HepG2 (cell line): ENCODE results near the gene GPS2. TPM values are rescaled to one million over a fixed set of nuclear protein-coding genes. Genes with fewer than 3 reads are reported as not detected.

Experiments used
- FOSL2 ChIP-seq: sonication (generic); formaldehyde crosslinking; IDR thresholded peaks from 2 replicates; pipeline ENCODE4 v1.4.0; 2020; ENCODE audit warnings: missing genetic modification reagents
- FOXK2 ChIP-seq: fragments of 450-650 bp; IDR thresholded peaks from 2 replicates; pipeline ENCODE4 v1.6.1; 2016
- GZF1 ChIP-seq: sonication (generic); formaldehyde crosslinking; IDR thresholded peaks from 2 replicates; pipeline ENCODE4 v1.5.1; 2020; ENCODE audit warnings: mild to moderate bottlenecking, missing genetic modification reagents
- KDM1A ChIP-seq: IDR thresholded peaks from 2 replicates; pipeline ENCODE4 v1.6.1; 2016; ENCODE audit warnings: missing compliant biosample characterization
- KMT2B ChIP-seq: IDR thresholded peaks from 2 replicates; pipeline ENCODE4 v1.6.1; 2016; ENCODE audit warnings: missing genetic modification reagents, missing compliant biosample characterization
- RXRA ChIP-seq: sonication (generic); formaldehyde crosslinking; IDR thresholded peaks from 2 replicates; pipeline ENCODE4 v1.5.1; 2020; ENCODE audit warnings: missing genetic modification reagents
- TMF1 ChIP-seq: sonication (generic); formaldehyde crosslinking; IDR thresholded peaks from 2 replicates; pipeline ENCODE4 v1.8.1; 2022; ENCODE audit warnings: low read depth, missing genetic modification reagents
- ZEB1 ChIP-seq: IDR thresholded peaks from 2 replicates; pipeline ENCODE4 v1.6.1; 2012; ENCODE audit warnings: mild to moderate bottlenecking, low read depth, inconsistent platforms; ENCODE audit not compliant: insufficient replicate concordance
- ZFP36L2 ChIP-seq: sonication (generic); formaldehyde crosslinking; IDR thresholded peaks from 2 replicates; pipeline ENCODE4 v1.4.0; 2020; ENCODE audit warnings: missing genetic modification reagents
- ZKSCAN1 ChIP-seq: fragments of 150-350 bp; IDR thresholded peaks from 2 replicates; pipeline ENCODE4 v1.6.1; 2014; ENCODE audit warnings: low read length
- ZNF232 ChIP-seq: sonication (generic); formaldehyde crosslinking; IDR thresholded peaks from 2 replicates; pipeline ENCODE4 v1.4.0; 2020; ENCODE audit warnings: missing genetic modification reagents, borderline replicate concordance
- ZNF350 ChIP-seq: sonication (generic); formaldehyde crosslinking; IDR thresholded peaks from 2 replicates; pipeline ENCODE4 v1.4.0; 2020; ENCODE audit warnings: mild to moderate bottlenecking, low read depth, missing genetic modification reagents, borderline replicate concordance
- ZNF382 ChIP-seq: sonication (generic); formaldehyde crosslinking; IDR thresholded peaks from 2 replicates; pipeline ENCODE4 v1.5.0; 2020; ENCODE audit warnings: missing genetic modification reagents, mild to moderate bottlenecking, borderline replicate concordance
- ZNF446 ChIP-seq: sonication (generic); formaldehyde crosslinking; IDR thresholded peaks from 2 replicates; pipeline ENCODE4 v1.5.0; 2020; ENCODE audit warnings: mild to moderate bottlenecking, missing genetic modification reagents
- polyA plus RNA-seq, 8 experiments: library from polyadenylated mRNA; depleted of rRNA in 3 of 8; stranded (reverse) in 7 of 8; unstranded in 1 of 8; fragments of >200 nt; fragmentation: Illumina TruSeq in 4 of 8; extraction: Trizol in 4 of 8; gene quantifications; 2 replicates each; pipeline versions ENCODE4 v1.2.1 to v1.2.3, GENCODE V29; 2011 to 2016; ENCODE audit warnings: low read depth in 4 of 8, missing spikeins in 1 of 8, mixed read lengths in 1 of 8; ENCODE audit not compliant: insufficient read depth in 1 of 8
- total RNA-seq, 5 experiments: library from RNA; depleted of rRNA; stranded (reverse); fragments of >200 nt; fragmentation: Illumina TruSeq; extraction: Trizol; gene quantifications; 2 replicates each; pipeline ENCODE4 v1.2.3, GENCODE V29; 2016; ENCODE audit warnings: low read depth in 1 of 5
- TF ChIP-seq, protein P1 (sequence below): sonication (generic); formaldehyde crosslinking; IDR thresholded peaks from 2 replicates; pipeline ENCODE4 v1.8.1; 2022; ENCODE audit warnings: low read depth, mild to moderate bottlenecking, missing genetic modification reagents
- TF ChIP-seq, protein P2 (sequence below): sonication (generic); formaldehyde crosslinking; IDR thresholded peaks from 2 replicates; pipeline ENCODE4; 2020; ENCODE audit warnings: missing genetic modification reagents, mild to moderate bottlenecking, borderline replicate concordance
- TF ChIP-seq, protein P3 (sequence below): sonication (generic); formaldehyde crosslinking; IDR thresholded peaks from 2 replicates; pipeline ENCODE4 v1.4.0; 2020; ENCODE audit warnings: missing genetic modification reagents; ENCODE audit errors: not compliant biosample characterization
- TF ChIP-seq, protein P4 (sequence below): sonication (generic); formaldehyde crosslinking; IDR thresholded peaks from 2 replicates; pipeline ENCODE4 v1.4.0; 2020; ENCODE audit warnings: mild to moderate bottlenecking, missing genetic modification reagents
- TF ChIP-seq, protein P5 (sequence below): fragments of 450-650 bp; IDR thresholded peaks from 2 replicates; pipeline ENCODE4 v1.6.1; 2016

Gene GPS2
- total and polyA plus RNA-seq, 2 of the 13 experiments (the other 11 are each of a cell fraction or from before 2014, with no cell fraction given) = 58.0 to 59.4 TPM

DNA sequence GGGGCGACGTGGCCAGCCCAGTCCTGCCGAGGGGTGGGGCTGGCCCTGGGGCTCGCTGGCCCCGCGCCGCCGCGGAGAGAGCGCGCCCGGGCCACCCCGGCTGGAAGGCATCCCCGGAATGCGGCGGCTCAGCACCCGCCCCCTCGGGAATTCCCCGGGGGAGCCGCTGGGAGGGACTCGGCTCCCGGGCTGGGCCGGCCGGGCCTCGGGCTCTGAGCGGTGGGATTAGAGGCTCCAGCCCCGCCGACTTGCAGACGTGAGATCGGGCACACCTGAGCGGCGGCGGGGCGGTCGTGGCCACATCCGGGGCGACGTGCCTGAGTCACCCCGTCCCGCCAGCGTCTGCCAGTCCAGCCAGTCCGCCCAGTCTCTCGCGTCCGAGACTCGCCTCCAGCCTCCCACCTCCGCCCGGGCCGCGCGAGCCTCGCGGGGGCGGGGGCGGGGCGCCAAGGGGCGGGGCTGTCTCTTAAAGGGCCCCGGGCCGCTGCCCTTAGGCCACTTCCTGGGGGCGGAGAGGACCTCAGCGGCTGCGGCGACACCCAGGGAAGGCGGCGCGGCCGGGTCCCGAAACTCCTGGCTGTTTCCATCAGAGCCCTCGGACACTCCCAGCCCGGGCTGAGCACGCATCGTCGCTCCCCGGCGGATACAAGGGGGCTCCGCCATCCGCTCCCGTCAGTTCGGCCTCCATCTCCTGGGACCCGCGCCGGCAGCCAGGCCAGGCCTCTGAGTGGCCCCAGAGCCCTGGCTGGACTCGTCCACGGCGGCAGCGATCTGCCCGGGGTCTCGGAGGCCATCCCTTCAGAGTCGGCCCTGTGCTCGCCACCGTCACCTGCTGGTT lies 36.7 kb upstream of the GPS2 start, which contains the start of gene KCTD11 (continued):
- TF ChIP-seq, protein P1, sequence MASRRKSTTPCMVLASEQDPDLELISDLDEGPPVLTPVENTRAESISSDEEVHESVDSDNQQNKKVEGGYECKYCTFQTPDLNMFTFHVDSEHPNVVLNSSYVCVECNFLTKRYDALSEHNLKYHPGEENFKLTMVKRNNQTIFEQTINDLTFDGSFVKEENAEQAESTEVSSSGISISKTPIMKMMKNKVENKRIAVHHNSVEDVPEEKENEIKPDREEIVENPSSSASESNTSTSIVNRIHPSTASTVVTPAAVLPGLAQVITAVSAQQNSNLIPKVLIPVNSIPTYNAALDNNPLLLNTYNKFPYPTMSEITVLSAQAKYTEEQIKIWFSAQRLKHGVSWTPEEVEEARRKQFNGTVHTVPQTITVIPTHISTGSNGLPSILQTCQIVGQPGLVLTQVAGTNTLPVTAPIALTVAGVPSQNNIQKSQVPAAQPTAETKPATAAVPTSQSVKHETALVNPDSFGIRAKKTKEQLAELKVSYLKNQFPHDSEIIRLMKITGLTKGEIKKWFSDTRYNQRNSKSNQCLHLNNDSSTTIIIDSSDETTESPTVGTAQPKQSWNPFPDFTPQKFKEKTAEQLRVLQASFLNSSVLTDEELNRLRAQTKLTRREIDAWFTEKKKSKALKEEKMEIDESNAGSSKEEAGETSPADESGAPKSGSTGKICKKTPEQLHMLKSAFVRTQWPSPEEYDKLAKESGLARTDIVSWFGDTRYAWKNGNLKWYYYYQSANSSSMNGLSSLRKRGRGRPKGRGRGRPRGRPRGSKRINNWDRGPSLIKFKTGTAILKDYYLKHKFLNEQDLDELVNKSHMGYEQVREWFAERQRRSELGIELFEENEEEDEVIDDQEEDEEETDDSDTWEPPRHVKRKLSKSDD (CRISPR knock-in tag) = no peak; the same call in 1 of the 2 replicates
- TF ChIP-seq GZF1 (CRISPR knock-in tag) (no peak), FOXK2 (no peak), FOSL2 (CRISPR knock-in tag) (peak; percentile 77), KDM1A (CRISPR knock-in tag) (peak; percentile 42; the same call in 1 of the 2 replicates), TMF1 (CRISPR knock-in tag) (no peak), ZNF382 (CRISPR knock-in tag) (no peak), ZFP36L2 (no peak), ZKSCAN1 (no peak), RXRA (CRISPR knock-in tag) (no peak; the same call in 1 of the 2 replicates), KMT2B (CRISPR knock-in tag) (no peak), ZNF350 (CRISPR knock-in tag) (peak; percentile 43; the same call in 1 of the 2 replicates), ZNF232 (no peak), ZEB1 (no peak), ZNF446 (CRISPR knock-in tag) (no peak)
- TF ChIP-seq, protein P2, sequence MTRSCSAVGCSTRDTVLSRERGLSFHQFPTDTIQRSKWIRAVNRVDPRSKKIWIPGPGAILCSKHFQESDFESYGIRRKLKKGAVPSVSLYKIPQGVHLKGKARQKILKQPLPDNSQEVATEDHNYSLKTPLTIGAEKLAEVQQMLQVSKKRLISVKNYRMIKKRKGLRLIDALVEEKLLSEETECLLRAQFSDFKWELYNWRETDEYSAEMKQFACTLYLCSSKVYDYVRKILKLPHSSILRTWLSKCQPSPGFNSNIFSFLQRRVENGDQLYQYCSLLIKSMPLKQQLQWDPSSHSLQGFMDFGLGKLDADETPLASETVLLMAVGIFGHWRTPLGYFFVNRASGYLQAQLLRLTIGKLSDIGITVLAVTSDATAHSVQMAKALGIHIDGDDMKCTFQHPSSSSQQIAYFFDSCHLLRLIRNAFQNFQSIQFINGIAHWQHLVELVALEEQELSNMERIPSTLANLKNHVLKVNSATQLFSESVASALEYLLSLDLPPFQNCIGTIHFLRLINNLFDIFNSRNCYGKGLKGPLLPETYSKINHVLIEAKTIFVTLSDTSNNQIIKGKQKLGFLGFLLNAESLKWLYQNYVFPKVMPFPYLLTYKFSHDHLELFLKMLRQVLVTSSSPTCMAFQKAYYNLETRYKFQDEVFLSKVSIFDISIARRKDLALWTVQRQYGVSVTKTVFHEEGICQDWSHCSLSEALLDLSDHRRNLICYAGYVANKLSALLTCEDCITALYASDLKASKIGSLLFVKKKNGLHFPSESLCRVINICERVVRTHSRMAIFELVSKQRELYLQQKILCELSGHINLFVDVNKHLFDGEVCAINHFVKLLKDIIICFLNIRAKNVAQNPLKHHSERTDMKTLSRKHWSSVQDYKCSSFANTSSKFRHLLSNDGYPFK (CRISPR knock-in tag) = no peak
- TF ChIP-seq, protein P3, sequence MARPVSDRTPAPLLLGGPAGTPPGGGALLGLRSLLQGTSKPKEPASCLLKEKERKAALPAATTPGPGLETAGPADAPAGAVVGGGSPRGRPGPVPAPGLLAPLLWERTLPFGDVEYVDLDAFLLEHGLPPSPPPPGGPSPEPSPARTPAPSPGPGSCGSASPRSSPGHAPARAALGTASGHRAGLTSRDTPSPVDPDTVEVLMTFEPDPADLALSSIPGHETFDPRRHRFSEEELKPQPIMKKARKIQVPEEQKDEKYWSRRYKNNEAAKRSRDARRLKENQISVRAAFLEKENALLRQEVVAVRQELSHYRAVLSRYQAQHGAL (CRISPR knock-in tag) = no peak
- TF ChIP-seq, protein P4, sequence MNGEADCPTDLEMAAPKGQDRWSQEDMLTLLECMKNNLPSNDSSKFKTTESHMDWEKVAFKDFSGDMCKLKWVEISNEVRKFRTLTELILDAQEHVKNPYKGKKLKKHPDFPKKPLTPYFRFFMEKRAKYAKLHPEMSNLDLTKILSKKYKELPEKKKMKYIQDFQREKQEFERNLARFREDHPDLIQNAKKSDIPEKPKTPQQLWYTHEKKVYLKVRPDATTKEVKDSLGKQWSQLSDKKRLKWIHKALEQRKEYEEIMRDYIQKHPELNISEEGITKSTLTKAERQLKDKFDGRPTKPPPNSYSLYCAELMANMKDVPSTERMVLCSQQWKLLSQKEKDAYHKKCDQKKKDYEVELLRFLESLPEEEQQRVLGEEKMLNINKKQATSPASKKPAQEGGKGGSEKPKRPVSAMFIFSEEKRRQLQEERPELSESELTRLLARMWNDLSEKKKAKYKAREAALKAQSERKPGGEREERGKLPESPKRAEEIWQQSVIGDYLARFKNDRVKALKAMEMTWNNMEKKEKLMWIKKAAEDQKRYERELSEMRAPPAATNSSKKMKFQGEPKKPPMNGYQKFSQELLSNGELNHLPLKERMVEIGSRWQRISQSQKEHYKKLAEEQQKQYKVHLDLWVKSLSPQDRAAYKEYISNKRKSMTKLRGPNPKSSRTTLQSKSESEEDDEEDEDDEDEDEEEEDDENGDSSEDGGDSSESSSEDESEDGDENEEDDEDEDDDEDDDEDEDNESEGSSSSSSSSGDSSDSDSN = peak; percentile 81
- TF ChIP-seq, protein P5, sequence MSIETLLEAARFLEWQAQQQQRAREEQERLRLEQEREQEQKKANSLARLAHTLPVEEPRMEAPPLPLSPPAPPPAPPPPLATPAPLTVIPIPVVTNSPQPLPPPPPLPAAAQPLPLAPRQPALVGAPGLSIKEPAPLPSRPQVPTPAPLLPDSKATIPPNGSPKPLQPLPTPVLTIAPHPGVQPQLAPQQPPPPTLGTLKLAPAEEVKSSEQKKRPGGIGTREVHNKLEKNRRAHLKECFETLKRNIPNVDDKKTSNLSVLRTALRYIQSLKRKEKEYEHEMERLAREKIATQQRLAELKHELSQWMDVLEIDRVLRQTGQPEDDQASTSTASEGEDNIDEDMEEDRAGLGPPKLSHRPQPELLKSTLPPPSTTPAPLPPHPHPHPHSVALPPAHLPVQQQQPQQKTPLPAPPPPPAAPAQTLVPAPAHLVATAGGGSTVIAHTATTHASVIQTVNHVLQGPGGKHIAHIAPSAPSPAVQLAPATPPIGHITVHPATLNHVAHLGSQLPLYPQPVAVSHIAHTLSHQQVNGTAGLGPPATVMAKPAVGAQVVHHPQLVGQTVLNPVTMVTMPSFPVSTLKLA = no peak
